Uterus (tissue), 4 donors: ENCODE measurements around the gene MRGPRD. TPM values are rescaled to one million over a fixed set of nuclear protein-coding genes. Genes with fewer than 3 reads are reported as not detected.

Source experiments
- DNase-seq, 2 donors: peaks; one replicate each; pipeline ENCODE4 v3.0.0-alpha.2; 2019 to 2020
- H3K27ac ChIP-seq, 2 donors: fragments of 200-600 bp; sonication (generic); 1 replicate in 1 of 2; 2 replicates in 1 of 2; pipeline ENCODE4 v1.5.1; 2016 to 2018
- H3K27me3 ChIP-seq, 2 donors: fragments of 200-600 bp; sonication (generic); one replicate each; pipeline ENCODE4 v1.5.1; 2018 to 2019; ENCODE audit warnings: control low read depth in 1 of 2
- H3K36me3 ChIP-seq, 2 donors: fragments of 200-600 bp; sonication (generic); one replicate each; pipeline ENCODE4 v1.5.1; 2019; ENCODE audit warnings: control low read depth in 1 of 2
- H3K4me1 ChIP-seq, 2 donors: fragments of 200-600 bp; sonication (generic); one replicate each; pipeline ENCODE4 v1.5.1; 2018 to 2019; ENCODE audit warnings: control low read depth in 1 of 2
- H3K4me3 ChIP-seq, 2 donors: fragments of 200-600 bp; sonication (generic); 1 replicate in 1 of 2; 2 replicates in 1 of 2; pipeline ENCODE4 v1.5.1; 2018 to 2019; ENCODE audit warnings: mild to moderate bottlenecking in 1 of 2
- H3K9me3 ChIP-seq, 2 donors: fragments of 200-600 bp; sonication (generic); one replicate each; pipeline ENCODE4 v1.5.1; 2019; ENCODE audit warnings: control low read depth in 1 of 2
- CTCF ChIP-seq, 4 experiments: fragments of 200-600 bp in 2 of 4; fragments of 450-650 bp in 2 of 4; sonication (generic) in 2 of 4; IDR thresholded peaks; one replicate each; pipeline ENCODE4 v1.5.1; 2016 to 2019; ENCODE audit warnings: antibody characterized with exemption in 4 of 4, mild to moderate bottlenecking in 2 of 4, moderate library complexity in 1 of 4
- POLR2A ChIP-seq, 2 donors: fragments of 450-650 bp; IDR thresholded peaks; one replicate each; pipeline ENCODE4 v1.6.1; 2016; ENCODE audit warnings: antibody characterized with exemption in 2 of 2, mild to moderate bottlenecking in 1 of 2, moderate library complexity in 1 of 2
- intact Hi-C: fragments of 100-400 bp; cut with DNase I; formaldehyde crosslinking; loops from one replicate; pipeline ENCODE4 v1.15.1; 2023; ENCODE audit warnings: low total_unique reads
- total RNA-seq, 4 donors: library from RNA; depleted of rRNA in 3 of 4; stranded (reverse); fragments of >200 nt in 3 of 4; gene quantifications; one replicate each; pipeline versions ENCODE4 v1.1.0 to v1.2.4, GENCODE V29; 2014 to 2023
- donor health status: DM: yes; HTN: yes; CAD: no.

Gene MRGPRD
- total RNA-seq, 4 donors from 2014 or later, result 0.41 TPM; not detected in 3

GRCh38 chr11:68989936-68990606 lies 9.3 kb upstream of the MRGPRD start:
- Histone ChIP-seq H3K27me3 (no peaks in the 10 kb centered on the region), H3K36me3 (no peaks in the 10 kb centered on the region), H3K4me1 (no peaks in the 10 kb centered on the region), H3K9me3 (peaks cover 0 to 4% of the 10 kb centered on the region in 2 donors), H3K4me3 (no peak overlapping the region), H3K27ac (no peak overlapping the region)
- DNase-seq, result no peak
- TF ChIP-seq CTCF (IDR thresholded peaks at IDR 0.05), result no peak
- intact Hi-C loops, result no loop called here

GRCh38 chr11:68988491-68988890 lies 7.7 kb upstream of the MRGPRD start:
- Histone ChIP-seq H3K4me3 (no peak overlapping the region), H3K4me1 (no peaks in the 10 kb centered on the region), H3K36me3 (no peaks in the 10 kb centered on the region), H3K27me3 (no peaks in the 10 kb centered on the region), H3K27ac (no peak overlapping the region), H3K9me3 (peaks cover 0 to 4% of the 10 kb centered on the region in 2 donors)
- DNase-seq, result no peak
- intact Hi-C loops, result no loop called here
- TF ChIP-seq POLR2A (IDR thresholded peaks at IDR 0.05) (no peak), CTCF (IDR thresholded peaks at IDR 0.05) (no peak)

GRCh38 chr11:68987211-68987610 lies 6.4 kb upstream of the MRGPRD start:
- peaks cover 0 to 4% of the 10 kb centered on the region in 2 donors for H3K9me3 ChIP-seq
- DNase-seq, result no peak
- H3K4me1 ChIP-seq, result no peaks in the 10 kb centered on the region
- intact Hi-C loops, result no loop called here
- no peaks in the 10 kb centered on the region for H3K27me3 ChIP-seq
- no peak overlapping the region for H3K4me3 ChIP-seq
- no peak for TF ChIP-seq CTCF (IDR thresholded peaks at IDR 0.05)
- TF ChIP-seq POLR2A (IDR thresholded peaks at IDR 0.05), result no peak
- no peaks in the 10 kb centered on the region for H3K36me3 ChIP-seq
- H3K27ac ChIP-seq, result no peak overlapping the region

- TF ChIP-seq POLR2A (IDR thresholded peaks at IDR 0.05) (no peak), CTCF (IDR thresholded peaks at IDR 0.05) (no peak)
- H3K4me1 ChIP-seq, result no peaks in the 10 kb centered on the region
- no peaks in the 10 kb centered on the region for H3K36me3 ChIP-seq
- H3K27me3 ChIP-seq, result no peaks in the 10 kb centered on the region
- intact Hi-C loops, result no loop called here
- DNase-seq, result no peak
- H3K9me3 ChIP-seq, result peaks cover 0 to 4% of the 10 kb centered on the region in 2 donors
- H3K4me3 ChIP-seq, result no peak overlapping the region
- no peak overlapping the region for H3K27ac ChIP-seq
Observed at GRCh38 chr11:68983801-68984200, 3.0 kb upstream of the MRGPRD start.

- Histone ChIP-seq H3K27ac (no peak overlapping the region), H3K9me3 (peaks cover 0 to 4% of the 10 kb centered on the region in 2 donors), H3K27me3 (no peaks in the 10 kb centered on the region), H3K4me3 (no peak overlapping the region), H3K36me3 (no peaks in the 10 kb centered on the region), H3K4me1 (no peaks in the 10 kb centered on the region)
- TF ChIP-seq CTCF (IDR thresholded peaks at IDR 0.05) (no peak), POLR2A (IDR thresholded peaks at IDR 0.05) (no peak)
- no peak for DNase-seq
- intact Hi-C loops, result no loop called here
Observed at GRCh38 chr11:68982134-68982533, 1.3 kb upstream of the MRGPRD start.
